ENCODE results near the gene HGF.

DNA sequence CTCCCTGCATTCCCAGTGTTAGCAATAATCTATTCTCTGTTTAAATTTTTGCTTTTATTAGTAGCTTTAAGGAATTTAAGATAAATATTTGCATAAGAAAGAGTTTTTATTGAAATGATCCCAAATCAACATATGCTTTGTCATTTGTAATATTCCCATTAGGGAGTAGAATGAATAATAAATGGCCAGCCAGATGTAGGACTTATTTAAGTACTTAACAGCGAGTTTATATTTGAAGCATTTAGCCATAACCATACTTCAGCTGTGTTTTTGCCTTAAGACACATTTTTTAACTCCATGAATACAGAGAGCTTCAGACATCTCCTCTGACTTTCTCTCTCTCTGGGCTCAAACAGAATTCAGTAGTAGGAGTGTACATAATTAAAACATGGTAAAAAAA lies 103.6 kb downstream of the HGF start:
- TF ChIP-seq, protein P1, sequence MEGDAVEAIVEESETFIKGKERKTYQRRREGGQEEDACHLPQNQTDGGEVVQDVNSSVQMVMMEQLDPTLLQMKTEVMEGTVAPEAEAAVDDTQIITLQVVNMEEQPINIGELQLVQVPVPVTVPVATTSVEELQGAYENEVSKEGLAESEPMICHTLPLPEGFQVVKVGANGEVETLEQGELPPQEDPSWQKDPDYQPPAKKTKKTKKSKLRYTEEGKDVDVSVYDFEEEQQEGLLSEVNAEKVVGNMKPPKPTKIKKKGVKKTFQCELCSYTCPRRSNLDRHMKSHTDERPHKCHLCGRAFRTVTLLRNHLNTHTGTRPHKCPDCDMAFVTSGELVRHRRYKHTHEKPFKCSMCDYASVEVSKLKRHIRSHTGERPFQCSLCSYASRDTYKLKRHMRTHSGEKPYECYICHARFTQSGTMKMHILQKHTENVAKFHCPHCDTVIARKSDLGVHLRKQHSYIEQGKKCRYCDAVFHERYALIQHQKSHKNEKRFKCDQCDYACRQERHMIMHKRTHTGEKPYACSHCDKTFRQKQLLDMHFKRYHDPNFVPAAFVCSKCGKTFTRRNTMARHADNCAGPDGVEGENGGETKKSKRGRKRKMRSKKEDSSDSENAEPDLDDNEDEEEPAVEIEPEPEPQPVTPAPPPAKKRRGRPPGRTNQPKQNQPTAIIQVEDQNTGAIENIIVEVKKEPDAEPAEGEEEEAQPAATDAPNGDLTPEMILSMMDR (IDR thresholded peaks at IDR 0.05), result no peak
- TF ChIP-seq POLR2A (IDR thresholded peaks at IDR 0.05; ENCODE audit: low read depth) (no peak), POLR2AphosphoS5 (IDR thresholded peaks at IDR 0.05) (no peak)
